Left renal pelvis (tissue), 4 donors: ENCODE results near the gene SATB2. TPM values are rescaled to one million over a fixed set of nuclear protein-coding genes. Genes with fewer than 3 reads are reported as not detected.

ENCODE experiments used
- DNase-seq, 4 donors: peaks; one replicate each; pipeline ENCODE4 v3.0.0-alpha.2; 2013; ENCODE audit warnings: low read depth in 4 of 4, low spot score in 3 of 4
- polyA plus RNA-seq, 4 donors: library from polyadenylated mRNA; unstranded; fragments of 120-200 nt; gene quantifications; one replicate each; pipeline ENCODE4 v1.2.1, GENCODE V29; 2013; ENCODE audit not compliant: insufficient read length in 4 of 4

SATB2 gene
- polyA plus RNA-seq, 4 donors, result 0.76 to 16.5 (median 13.7) TPM

GRCh38 chr2:199336546-199336945, 121.2 kb downstream of the SATB2 start:
- no peak for DNase-seq

- DNase-seq, result no peak
Observed at GRCh38 chr2:199335502-199335901, 122.2 kb downstream of the SATB2 start.

GRCh38 chr2:199329466-199329865, 128.3 kb downstream of the SATB2 start:
- no peak for DNase-seq

GRCh38 chr2:199329031-199329430, 128.7 kb downstream of the SATB2 start:
- no peak for DNase-seq

DNA sequence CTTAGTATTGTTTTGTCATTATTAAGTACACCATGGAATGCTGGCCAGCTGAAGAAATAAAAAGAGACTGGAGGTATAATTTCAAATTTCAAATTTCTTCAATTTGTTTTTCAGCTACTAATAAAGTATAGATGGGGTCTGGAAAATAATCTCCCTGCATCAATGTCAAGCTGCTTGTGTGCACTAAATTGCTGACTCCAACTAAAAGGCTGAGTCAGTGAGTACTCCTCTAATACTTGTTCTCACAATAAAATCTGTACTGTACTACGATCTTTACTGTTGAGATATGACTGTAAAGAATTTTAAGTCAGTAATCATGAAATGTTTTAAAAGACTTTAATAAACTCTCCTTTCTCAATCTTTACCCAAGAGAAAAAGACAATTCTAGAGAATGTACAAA, 131.9 kb downstream of the SATB2 start:
- no peak for DNase-seq

- no peak for DNase-seq
Observed at GRCh38 chr2:199322151-199322550, 135.6 kb downstream of the SATB2 start.

GRCh38 chr2:199317646-199318045, 140.1 kb downstream of the SATB2 start:
- no peak for DNase-seq

DNA sequence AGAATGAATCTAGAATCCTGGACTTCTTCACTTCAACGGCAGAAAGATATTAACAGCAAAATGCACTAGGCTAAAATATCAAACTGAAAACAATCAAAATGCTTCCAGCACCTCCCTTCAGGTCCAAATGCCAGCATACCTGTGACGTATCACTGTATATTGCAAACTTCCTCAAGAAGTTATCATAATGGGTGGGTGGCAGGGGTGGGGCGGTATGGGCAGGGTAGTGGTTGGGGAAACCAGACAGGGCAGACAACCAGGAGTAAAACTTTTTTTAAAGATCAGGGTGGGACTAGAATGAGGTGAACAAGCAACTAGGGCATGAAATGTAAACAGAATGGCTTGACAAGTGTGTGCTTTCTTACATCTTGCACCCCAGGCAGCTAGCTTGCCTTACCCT, 140.9 kb downstream of the SATB2 start:
- DNase-seq, result no peak

- DNase-seq, result peak in 3 of 4 donors; percentile 5 to 16 (median 9)
Observed at GRCh38 chr2:199315299-199316179, 142.2 kb downstream of the SATB2 start.

DNA sequence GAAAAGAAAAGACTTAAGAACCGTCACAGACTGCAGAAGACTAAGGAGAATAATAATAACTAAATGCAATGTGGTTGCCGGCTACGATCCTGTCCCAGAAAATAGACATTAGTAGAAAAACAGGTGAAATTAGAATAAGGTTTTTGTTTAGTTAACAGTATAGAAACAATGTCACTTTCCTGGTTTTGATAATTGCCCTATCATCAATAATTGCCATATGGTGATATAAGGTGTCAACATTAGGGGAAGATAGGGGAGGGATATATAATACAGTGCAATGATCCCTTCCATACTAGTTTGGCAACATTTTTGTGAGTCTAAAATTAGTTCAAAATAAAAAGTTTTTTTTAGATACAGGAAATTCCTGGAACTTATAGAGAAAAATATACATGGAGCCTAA, 144.8 kb downstream of the SATB2 start:
- DNase-seq, result no peak

GRCh38 chr2:199310771-199311585, 146.8 kb downstream of the SATB2 start:
- DNase-seq, result no peak

GRCh38 chr2:199309973-199310372, 147.8 kb downstream of the SATB2 start:
- no peak for DNase-seq

GRCh38 chr2:199309411-199309810, 148.3 kb downstream of the SATB2 start:
- DNase-seq, result no peak

- no peak for DNase-seq
Observed at GRCh38 chr2:199308567-199308966, 149.2 kb downstream of the SATB2 start.

- no peak for DNase-seq
Observed at GRCh38 chr2:199307461-199307860, 150.3 kb downstream of the SATB2 start.

GRCh38 chr2:199306116-199306515, 151.6 kb downstream of the SATB2 start:
- no peak for DNase-seq

DNA sequence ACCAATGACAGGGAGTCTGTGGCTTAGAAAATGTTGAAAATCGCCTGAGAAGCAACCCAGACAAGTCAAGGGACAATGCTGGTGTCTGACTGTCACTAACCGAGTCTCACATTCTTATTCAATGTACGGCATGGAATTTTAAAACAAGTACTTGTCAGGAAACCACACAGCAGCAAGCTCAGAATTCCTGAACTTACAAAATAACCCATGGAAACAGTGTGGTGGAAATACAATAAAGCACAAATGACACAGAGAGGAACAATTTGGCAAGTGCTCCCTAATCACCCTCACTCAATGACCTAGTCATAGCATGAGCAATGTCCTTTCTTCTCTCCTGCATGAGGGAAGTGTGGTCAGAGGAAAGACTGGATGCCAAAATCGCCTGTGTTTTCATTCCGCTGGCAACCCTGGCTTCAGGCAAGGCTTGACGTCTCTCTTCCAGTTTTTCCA, 154.0 kb downstream of the SATB2 start:
- no peak for DNase-seq

GRCh38 chr2:199302851-199303250, 154.9 kb downstream of the SATB2 start:
- DNase-seq, result no peak

- DNase-seq, result no peak
Observed at GRCh38 chr2:199288424-199288823, 169.3 kb downstream of the SATB2 start.

- DNase-seq, result no peak
Observed at GRCh38 chr2:199282309-199282708, 175.4 kb downstream of the SATB2 start.

- DNase-seq, result no peak
Observed at GRCh38 chr2:199279146-199279545, 178.6 kb downstream of the SATB2 start.

- no peak for DNase-seq
Observed at GRCh38 chr2:199278099-199278498, 179.6 kb downstream of the SATB2 start.
